Measurements from ENCODE around the gene IGFBP4.

The IGFBP4 gene

DNA sequence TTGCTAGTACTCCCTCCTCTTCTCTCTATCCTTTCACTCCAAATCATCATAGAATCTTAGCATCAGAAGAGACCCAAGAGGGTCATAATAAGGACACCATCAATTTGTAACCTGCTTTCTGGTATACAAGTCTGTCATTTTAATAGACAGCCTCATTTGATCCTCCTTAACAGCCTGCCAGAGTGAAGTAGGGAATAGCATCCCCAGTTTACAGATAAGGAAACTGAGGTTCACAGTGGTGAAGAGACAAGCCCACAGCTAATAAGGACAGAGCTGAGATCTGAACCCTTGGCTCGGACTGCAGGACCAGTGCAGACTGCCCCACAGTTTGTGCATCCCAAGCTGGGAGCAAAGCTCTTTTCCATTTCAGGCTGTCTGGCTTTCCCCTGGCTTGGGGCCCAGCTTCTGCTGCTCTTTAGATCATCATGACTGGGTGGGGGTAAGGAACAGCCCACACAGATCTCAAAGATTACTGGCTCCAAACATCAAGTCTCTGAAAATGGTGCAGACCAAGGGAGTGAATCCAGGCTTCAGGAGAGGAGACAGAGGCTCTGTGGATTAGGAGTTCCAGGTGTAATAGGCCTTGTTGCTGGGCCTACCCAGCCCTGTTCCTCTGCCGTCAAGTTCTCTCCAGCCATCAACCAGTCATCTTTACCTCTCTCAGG lies 10.3 kb upstream of the IGFBP4 start:
- no peak for DNase-seq (ENCODE audit: low read depth)

DNA sequence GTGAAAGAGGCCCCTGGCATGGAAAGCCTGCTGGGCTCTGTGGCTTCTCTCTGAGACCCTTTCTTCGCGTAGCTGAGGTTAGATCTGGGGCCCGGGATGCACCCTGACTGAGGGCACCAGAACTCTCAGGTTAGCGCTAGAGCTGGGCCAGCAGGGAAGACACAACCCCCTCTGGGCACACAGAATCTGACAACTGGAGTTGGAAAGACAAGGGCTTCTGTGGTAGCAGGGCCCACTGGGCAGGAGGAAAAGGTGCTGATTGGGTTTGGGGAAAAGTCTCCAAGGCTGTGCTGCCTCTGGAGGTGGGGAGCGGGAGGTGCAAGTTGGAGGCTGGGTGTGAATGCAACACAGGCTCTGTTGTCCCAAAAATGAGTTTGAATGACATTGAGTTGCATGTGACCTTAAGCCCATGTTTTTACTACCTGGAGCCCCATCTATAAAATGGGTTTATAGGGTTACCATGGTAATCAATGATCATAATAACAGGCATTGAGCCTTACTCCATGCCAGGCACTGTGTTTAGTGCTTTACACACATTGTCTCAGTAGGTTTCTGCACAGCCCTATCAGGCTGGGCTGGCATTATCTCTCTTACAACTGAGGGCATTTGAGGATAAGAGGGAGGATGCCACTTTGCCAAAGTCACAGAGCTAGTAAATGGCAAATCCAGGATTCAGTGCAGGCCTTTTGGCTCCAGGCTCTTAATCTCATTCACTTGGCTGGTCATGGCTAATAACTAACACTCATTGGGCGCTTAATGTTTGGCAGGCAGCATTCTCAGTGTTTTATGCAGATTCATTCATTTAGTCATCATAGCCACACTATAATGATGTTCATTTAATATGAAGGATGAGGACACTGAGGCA lies 9.5 kb upstream of the IGFBP4 start:
- no peak for DNase-seq (ENCODE audit: low read depth)

DNA sequence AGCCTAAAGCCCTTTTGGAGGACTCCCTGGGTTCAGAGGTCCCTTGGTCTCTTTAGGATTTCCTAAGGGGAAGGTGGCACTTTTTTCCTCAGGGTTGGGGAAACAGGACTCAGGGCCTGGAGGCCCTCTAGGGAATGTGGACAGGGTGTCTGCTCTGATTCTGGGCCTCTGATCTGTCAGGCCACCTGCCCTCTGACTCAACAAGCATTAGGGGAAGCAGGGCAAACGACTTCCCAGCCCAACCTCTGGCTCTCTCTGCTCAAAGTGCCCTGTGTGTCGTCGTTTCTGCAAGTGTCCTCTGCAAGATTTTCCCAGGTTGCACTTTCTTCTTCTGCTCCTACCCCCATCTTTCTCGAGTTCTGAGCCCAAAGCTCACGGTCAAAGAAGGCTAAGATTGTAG lies 6.6 kb upstream of the IGFBP4 start:
- no peak for DNase-seq (ENCODE audit: low read depth)

DNA sequence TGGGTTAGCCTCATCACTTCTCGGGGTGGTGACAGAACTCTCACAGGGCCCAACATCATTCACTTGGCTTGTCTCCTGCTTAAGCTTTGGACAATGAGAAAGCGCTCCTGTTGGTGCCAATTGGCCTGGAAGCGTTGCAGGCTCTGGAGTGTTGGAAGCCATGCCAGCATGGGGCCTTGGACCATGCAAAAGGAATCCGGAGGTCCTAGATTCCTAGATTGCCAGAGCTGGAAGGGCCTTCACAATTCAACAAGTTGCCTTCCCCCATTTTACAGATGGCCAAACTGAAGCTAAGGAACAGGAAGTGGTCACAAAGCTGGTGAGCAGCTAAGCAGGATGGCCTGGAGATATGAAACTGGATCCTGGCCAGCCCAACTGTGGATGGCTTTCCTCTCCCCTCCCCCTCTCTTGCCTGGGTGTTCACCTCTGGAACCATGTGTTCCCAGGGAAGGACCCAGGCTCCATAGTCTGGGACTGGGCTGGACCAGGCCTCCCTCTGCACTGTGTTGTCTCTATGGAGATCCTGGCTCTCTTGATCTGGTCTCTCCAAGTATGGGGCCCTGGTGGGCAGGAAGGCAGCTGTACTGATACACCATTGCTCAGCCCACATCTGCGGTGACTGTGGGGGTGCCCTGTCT lies 6.0 kb upstream of the IGFBP4 start:
- DNase-seq (ENCODE audit: low read depth), result no peak

DNA sequence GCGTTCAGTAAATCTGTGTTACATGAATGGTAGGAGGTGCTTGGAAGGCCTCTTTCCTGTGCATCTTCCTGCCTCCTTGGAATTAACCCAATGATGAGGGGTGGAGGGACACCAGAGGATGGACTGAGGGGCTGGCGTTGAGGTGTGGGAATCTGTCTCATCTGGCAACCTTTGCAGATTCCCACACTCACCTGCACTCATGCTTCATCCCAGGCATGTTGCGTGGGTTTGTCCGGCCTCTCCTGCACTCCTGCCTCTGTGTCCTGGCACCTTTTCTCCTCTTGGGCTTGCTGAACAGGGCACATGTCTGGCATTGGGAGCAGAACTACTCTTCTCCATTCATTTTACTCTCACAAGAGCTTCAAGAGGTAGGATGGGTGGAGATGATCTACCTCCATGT lies 3.1 kb upstream of the IGFBP4 start:
- no peak for DNase-seq (ENCODE audit: low read depth)

DNA sequence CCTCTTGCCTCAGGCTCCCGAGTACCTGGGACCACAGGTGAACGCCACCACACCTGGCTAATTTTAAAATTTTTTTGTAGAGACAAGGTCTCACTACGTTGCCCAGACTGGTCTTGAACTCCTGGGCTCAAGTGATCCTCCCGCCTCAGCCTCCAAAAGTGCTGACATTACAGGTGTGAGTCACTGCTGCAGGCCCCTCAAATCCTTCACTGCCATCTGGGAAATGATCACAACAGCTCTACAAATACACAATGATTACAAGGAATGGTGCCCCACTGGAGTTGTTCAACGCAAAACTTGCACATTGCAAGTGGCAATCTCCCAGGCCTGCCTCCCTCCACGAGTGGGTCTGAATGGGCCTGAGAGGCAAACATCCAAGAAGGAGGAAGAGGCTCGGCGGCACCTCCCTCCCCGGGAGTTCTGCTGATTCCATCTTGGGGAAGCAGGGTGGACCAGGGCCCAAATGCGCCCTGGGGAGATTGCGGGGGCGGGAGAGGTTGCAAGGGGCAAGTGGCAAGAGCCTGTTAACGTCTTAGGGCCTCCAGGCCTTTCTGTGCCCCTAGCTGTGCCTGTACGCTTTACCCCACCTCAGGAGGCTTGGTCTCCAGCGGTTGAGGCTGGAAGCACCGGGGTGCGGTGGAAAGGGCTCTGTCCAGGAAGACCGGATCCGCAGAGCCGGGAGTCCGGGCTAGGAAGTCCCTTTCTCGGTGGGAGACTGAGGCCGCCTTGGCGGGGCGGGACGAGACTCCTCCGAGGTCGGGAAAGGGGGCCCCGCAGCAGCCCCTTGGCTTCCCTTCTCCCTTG lies 656 bp upstream of the IGFBP4 start:
- DNase-seq (ENCODE audit: low read depth), result no peak

DNA sequence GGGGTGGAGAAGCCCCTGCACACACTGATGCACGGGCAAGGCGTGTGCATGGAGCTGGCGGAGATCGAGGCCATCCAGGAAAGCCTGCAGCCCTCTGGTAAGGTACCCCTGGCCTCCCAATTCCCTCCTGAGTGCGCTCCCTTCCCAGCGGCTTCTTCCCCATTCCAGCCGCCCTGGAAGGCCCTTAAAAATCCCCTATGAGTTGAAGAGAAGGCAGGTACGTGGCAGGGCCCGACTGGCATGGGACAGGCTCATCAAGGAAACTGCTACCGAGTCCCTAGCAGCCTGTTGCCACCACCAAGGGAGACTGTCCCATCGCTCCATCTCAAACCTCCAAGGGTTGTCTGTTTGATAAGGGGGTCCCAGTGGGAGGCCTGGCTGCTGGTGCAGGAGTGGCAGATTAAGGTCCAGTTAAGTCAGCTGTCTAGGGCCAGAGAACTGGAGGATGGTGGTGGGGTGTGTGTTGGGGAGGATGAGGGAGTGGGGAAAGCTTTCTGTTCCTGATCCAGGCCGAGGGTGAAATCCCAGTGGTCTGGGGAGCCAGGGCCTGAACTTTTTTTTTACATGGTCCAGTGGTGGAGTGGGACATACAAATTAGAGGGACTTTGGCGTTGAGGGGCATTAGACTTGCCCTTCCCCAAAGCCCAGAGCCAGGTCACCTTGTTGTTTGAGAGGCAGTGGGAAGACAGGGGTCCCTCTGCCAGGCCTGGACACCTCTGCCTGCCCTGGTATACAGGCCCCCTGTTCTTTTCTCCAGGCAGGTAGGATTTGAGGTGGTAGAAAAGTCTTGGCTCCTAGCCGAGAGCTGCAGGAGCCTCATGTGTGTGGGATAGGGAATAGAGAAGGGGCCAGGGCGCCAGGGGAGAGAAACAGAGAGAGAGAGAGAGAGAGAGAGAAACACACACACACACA lies 994 bp downstream of the IGFBP4 start:
- no peak for DNase-seq (ENCODE audit: low read depth)

DNA sequence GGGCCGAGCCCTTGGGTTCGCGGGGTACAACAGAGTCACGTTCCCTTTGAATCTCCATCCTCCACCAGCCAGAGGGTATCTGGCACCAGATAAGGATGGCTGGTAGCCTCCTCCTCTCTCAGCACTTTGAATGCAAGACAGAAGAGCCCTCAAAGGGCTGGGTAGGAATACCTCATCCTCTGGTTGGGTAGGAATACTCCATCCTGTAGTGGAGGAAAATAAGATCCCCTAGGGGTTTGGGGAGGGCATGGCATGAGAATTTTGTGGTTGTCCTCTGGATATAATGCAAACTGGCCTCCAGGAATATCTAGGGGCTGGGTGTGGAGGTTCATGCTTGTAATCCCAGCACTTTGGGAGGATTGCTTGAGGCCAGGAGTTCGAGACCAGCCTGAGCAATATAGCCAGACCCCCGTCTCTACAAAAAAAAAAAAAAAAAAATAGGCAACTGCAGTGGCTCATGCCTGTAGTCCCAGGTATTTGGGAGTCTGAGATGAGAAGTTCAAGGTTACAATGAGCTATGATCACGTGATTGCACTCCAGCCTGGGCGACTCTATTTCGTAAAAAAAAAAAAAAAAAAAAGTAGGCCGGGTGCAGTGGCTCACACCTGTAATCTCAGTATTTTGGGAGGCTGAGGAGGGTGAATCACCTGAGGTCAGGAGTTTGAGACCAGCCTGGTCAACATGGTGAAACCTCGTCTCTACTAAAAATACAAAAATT lies 2.7 kb downstream of the IGFBP4 start:
- DNase-seq (ENCODE audit: low read depth), result no peak

DNA sequence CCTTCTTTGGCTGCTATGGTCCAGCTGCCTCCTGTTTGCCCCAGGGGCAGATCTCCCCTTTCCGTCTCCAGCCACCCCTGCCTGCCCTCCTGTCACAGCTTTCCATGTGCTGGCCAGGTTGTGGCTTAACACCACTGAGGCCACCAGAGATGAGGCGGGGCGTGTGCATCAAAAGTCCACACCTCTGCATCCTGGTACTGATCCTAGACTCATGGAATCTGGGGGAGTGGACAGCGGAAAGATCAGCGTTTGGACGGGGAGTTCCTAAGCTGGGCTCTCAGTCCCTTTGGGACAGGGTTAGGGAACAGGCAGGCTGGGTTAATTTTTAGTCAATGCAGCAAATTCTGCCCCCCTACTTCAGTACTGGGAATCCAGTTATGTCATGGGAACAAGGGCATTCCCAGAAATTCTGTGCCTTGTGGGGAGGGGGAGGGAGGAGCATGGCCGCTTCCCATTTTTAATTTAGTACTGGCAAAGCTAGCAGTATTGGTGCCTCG lies 3.9 kb downstream of the IGFBP4 start:
- DNase-seq (ENCODE audit: low read depth), result no peak

DNA sequence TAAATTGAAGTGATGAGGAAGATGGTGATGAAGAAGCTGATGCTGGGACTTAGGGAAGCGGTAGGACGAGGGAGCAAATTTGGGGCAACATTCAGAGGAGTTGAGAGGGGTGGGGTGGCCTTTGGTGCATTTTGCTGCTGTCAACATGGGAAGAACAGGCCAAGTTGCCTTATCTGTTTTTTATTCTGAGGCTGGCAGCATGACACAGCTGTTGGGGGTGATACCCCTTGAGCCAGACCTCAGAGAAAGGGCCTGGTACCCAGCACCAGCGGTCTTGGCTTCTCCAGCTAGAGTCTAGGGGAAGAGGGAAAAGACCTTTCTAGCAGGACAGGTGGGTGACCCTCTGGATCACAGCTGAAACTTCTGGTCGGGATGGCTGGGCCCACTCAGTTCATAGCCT lies 4.6 kb downstream of the IGFBP4 start:
- DNase-seq (ENCODE audit: low read depth), result no peak

DNA sequence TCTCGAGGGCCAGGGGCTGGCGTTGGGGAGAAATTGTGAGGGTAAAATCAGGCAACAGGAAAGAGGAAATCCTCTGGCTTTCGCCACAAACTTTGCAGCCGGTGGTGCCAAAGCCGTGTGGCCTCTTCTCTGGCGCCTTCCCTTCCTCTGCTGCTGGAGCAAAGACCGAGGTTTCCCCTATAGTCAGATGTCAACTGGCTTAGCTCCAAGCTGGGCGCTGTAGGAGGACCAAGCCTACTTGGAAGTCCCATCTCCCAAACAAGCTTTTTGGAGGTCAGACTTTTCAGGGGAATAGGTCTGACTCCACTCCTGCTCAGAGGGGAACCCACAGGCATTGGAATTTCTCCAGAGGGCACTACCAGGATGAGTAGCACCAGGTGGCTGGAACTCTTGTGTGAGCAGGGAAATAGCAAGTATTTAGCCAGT lies 5.0 kb downstream of the IGFBP4 start:
- DNase-seq (ENCODE audit: low read depth), result no peak

DNA sequence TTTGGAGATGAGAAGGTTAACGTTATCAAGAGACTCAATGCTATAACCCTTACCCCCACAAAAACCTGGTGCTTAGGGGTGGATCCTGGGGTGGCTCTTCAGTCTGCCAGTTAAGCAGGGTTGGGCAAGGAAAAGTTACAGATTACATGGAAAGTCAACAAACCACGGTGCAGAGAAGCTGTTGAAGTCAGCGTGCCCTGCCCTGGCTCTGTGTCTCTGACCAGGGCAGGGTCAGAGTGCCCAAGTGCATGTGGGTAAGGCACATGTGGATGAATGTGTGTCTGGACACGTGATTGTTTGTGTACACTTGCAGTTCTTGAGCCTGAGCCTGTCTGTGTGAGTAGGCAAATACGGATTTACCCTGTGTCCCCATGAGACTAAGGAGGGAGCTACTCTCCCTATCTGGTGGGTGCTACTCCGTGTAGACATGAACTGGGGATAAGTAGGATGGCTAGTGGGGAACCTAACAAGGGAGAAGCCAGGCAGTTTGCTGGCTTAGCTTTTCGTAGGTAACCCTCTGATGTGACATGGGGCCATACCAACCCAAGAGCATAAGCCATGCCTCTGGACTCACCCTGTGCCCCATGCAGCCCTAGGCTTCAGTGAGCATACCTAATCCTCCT lies 5.5 kb downstream of the IGFBP4 start:
- DNase-seq (ENCODE audit: low read depth), result no peak

DNA sequence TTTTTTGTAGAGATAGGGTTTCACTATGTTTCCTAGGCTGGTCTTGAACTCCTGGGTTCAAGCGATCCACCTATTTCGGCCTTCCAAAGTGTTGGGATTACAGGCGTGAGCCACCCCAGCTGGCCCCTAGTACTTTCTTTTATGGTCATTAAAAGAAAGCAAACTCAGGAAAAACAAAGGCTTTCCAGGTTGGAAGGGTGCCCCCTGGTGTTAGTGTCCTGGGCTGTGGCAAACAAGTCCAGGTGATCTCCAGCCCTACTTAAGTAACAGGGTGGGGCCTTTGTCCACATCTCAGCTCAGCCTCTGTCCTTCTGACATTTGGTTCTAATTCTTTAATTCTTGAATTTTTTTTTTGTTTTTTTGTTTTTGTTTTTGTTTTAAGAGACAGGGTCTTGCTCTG lies 6.9 kb downstream of the IGFBP4 start:
- no peak for DNase-seq (ENCODE audit: low read depth)

DNA sequence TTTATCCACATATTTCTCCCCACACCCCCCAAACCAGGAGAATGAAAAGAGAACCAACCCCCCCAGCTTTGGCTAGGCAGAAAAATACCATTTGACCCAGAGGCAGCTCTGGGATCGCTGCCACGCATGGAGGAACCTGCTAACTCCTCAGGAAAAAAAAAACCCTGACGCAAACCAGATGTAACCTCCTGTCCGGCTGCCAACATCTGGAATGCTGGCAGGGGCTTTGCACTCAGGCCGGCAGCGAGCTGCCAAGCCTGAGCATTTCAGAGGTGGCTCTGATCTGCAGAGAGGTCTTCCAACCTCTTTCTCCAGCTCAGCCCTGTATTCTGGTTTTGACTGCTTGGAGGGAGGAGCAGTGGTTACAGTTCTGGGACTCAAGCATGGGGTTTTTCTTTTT lies 8.2 kb downstream of the IGFBP4 start:
- DNase-seq (ENCODE audit: low read depth), result no peak

DNA sequence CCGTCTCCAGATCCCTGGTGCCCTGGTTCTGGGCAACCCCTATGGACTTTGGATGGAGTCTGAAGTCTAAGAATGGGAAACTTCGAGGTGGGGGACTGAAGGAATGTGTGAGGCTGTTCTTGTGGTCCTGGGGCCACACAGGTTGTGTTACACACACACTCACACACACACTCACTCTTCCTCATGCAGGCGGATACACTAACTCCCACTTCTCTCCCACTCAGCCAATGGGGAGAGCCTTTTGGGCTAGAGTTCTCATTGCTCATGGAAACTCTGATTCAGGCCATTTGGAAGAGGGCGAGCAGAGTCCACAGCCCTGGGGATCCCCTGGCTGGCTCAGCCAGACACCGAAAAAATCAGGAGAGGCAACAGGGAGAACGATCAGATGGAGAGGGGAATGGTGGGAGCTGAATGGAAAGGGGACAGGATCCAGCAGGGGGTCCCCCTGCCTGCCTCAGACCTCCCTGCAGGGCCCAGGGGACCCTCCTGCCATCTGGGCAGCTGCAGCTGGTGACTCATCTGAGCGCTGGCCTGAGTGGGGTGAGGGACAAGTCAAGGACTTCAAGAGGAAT lies 9.1 kb downstream of the IGFBP4 start:
- no peak for DNase-seq (ENCODE audit: low read depth)

DNA sequence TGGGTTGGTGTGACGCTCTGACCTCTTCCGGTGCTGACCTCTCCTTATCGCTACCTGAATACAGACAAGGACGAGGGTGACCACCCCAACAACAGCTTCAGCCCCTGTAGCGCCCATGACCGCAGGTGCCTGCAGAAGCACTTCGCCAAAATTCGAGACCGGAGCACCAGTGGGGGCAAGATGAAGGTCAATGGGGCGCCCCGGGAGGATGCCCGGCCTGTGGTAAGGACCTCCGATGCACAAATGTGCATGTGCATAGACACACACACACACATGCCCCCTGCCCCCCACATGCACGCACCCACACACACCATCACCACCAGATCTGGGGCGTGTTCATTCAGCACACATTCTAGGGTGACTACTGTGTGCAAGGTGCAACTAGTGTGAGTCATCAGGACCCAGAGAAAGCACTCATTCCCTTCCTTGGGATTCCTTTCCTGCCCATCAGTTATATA lies 9.7 kb downstream of the IGFBP4 start:
- DNase-seq (ENCODE audit: low read depth), result no peak

DNA sequence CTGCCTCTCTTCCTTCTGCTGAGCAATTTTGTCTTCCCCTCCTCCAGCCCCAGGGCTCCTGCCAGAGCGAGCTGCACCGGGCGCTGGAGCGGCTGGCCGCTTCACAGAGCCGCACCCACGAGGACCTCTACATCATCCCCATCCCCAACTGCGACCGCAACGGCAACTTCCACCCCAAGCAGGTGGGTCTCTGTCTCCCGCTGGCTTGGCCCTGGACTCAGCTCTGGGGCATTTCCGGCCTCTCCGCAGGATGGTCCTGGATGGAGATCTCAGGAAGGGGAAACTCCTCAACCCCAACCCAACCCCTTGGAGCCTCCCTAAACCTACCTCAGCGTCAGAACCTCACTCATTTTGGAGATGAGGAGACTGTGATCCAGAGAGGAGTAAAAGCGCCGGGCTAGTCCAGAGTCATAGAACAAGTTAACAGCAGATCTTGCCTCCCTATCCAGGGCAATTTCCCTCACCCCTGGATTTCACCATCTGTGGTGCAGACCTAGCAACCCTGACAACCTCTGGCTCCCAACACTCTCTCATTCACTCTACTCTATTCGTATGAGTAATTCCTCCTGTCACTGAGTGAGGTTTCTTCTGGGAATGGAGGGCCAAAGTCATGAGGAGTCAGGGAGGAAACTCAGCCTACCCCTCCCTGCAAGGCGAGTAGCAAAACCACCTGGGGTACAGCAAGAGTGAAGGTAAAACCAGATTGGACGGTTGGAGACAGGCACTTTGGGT lies 10.8 kb downstream of the IGFBP4 start:
- no peak for DNase-seq (ENCODE audit: low read depth)

DNA sequence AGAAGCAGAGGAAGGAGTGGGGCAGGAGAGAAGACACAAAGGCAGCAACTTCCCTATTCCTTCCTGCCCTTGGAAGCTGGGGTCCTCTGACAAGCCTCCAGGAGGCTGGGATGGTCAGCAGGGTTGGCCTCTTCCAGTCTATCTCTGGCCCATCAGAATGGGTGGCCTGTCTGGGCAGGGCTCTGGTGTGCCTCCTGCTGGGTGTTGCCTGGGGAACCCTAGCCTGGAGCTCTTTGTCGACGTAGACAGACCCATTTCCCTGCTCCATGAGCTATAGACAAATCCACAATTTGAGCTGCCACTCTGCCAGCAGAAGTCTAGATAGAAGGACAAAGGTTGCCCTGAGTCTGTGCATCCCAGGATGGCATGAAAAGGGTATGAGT lies 11.4 kb downstream of the IGFBP4 start:
- no peak for DNase-seq (ENCODE audit: low read depth)
